Hippocampal formation (tissue), 2 donors: ENCODE data around the gene DLG1.
"Not testable (repeated sequence)": the region's sequence is repeated elsewhere in the genome, so short reads cannot be mapped to it uniquely, and the experiment has no call there.

Experiments used
- DNase-seq, 2 donors: peaks; one replicate each; lab custom pipeline; 2025; lab: John Stamatoyannopoulos, UW

DLG1 gene

DNA sequence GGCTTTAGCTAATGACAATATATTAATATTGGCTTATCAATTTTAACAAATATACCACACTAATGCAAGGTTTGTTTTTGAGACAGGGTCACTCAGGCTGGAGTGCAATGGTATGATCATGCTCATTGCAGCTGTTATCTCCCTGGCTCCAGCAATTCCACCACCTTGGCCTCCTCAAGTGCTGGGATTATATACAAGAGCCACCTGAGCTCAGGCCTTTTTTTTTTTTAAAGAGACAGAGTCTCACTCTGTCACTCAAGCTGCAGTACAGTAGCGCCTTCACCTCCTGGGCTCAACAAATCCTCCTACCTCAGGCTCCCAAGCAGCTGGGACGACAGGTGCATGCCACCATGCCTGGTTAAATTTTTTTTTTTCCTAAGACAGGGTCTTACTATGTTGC, 11.7 kb downstream of the DLG1 start:
- DNase-seq: no peak

DNA sequence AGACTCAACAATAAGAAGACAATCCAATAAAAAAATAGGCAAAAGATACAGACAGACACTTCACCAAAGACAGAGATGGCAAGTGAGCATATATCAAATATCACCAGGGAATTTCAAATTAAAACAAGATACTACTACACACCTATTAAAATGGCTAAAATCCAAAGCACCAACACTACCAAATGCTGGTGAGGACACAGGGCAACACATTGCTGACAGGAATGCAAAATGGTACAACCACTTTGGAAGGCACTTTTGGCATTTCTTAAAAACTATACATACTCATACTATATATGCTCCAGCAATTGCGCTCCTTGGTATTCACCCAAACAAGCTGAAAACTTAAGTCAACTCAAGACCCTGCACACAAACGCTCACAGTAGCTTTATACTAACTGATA, 12.9 kb downstream of the DLG1 start:
- DNase-seq: no peak

DNA sequence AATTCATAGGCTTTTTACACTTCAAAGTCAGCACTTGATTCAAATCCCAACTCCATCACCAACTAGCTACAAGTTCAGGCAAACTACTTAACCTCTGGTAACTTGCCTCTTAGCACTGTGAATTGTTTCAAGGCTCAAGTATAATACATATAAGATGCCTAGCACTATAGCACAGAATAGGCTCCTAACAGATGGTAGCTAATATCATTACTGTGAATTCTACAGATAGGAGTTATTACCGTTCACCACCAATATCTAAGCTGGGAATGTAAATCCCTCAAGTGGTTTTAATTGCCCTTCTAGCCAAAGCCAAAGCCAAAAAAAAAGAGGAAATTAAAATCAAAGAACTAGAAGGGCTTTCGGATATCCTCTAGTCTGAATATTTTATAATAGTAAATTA, 15.4 kb downstream of the DLG1 start:
- DNase-seq: no peak

DNA sequence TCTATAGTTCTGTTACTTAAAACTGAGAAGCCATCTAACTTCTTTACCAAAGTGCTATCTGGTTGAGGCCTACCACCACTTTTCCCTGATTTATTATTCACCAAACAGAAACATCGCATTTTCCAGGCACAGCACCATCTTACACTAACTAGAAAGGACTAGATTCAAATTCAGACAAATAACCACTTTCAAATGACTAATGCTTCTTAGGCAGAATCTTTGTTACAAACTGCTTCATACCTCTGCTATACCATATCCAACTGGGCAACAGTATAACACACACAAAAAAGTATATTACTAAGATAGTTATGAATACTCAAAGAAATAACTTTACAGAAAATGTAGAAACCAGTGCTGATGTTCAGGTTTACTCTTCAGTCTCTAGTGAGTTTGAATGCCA, 16.6 kb downstream of the DLG1 start:
- no peak for DNase-seq

DNA sequence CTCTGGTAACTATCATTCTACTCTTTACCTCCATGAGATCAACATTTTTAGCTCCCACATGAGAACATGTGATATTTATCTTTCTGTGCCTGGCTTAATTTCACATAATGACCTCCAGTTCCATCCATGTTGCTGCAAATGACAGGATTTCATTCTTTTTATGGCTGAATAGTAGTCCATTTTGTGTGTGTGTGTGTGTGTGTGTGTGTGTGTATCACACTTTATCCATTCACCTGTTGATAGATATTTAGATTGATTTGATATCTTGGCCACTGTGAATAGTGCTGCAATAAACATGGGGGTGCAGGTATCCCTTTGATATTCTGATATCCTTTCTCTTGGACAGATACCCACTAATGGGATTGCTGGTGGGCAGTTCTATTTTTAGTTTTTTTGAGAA, 18.3 kb downstream of the DLG1 start:
- no peak for DNase-seq

DNA sequence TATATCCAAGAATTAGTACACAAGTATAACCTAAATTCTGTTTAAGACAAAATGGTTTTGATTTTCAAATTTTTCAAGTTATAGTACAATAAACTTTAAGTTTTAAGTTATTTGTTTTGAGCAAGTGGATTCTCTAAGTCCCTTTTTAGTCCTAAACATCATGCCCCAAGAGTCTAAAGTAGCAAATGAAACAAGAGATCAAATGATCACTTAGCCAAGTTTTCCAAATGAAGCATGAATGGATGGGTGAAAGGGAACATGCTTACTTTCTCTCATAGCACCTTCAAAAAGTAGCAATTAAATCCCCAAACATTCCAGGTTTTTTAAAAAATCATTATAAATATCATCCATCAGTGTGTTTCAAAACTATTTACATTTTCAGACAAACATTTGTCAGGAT, 19.5 kb downstream of the DLG1 start:
- DNase-seq: no peak

DNA sequence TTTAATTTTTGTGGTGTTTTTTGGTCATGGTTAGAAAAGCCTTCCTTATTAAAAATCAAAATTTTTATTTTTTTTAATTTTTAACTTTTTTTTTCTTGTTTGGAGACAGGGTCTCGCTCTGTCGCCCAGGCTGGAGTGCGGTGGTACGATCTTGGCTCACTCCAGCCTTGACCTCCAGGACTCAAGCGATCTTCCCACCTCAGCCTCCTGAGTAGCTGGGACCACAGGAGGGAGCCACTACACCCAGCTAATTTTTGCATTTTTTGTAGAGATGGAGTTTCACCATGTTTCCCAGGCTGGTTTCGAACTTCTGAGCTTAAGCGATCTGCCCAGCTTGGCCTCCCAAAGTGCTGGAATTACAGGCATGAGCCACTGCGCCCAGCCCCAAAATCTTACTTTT, 21.6 kb downstream of the DLG1 start:
- DNase-seq: not testable (repeated sequence)

DNA sequence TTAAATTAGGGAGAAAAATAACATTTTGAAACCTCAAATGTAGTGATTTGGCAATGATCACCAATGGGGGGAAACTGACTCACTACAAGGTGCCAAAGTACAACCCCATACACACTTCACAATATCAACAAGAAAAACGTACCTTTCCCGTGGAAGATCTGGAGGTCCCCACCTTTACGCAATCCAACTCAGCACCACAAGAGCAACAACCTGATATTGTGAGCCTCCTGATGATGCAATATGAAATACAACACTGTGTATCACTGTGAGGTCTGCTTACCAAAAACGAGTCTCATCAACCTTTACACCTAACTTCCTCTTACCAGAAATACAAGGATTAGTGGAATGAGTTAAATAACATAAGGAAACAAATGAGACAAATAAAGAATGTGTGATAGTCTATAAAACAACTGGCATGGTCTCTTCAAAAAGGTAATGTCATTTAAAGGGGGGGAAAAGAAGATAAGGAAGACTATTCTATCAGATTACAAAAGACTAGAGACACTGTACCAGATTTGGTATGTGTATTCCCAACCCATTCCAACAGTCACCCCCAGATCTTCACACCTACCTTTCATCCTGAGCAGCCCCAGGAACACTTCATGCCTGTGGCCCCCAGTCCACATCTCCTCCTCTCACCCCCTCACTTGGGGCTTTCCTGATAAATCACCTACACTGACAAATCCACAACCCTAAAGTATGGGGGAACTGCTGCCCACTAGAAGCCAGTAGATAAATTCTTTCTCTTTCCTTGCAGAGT, 27.7 kb downstream of the DLG1 start:
- DNase-seq: no peak

DNA sequence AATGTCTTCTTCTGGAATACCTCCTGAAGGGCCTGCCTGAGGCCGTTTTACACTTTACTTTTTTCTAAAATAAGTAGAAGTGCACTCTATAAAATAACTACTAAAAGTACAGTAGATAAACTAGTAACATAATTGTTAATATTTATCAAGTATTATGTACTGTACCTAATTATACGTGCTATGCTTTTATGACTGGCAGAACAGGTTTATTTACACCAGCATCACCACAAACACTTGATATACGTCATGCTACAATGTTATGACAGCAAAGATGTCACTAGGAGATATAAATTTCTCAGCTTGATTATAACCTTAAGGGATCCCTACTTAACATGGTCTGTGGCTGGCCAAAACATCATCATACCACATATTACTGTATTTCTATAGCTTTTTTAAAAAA, 29.4 kb downstream of the DLG1 start:
- no peak for DNase-seq

DNA sequence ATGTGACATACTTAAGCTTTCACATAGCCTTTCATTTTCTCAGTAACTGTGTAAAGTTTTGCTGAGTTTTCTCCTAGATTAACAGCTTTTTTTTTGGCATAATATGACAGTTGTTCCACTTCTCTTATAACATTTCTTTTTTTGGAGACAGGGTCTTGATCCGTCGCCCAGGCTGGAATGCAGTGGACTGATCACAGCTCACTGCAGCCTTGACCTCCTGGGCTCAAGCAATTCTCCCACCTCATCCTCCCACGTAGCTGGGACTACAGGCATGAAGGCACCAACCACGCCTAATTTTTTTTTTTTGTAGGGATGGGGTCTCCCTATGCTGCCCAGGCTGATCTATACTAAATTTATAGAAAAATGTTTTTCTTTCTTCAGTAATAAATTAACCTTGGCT, 30.1 kb downstream of the DLG1 start:
- no peak for DNase-seq

DNA sequence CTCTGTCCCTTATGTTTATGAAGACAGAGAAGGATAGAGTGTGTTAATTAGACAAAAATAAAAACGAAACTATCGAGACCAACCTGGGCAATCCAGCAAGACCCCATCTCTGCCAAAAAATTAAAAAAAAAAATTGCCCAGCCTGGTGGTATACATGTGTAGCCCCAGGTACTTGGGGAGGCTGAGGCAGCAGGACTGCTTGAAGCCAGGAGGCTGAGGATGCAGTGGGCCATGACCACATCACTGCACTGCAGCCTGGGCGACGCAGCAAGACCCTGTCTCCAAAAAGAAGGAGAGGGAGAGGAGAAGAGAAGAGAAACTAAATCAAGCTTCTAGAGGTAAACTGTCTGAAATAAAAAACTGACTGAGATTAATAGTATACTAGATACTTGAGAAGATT, 32.1 kb downstream of the DLG1 start:
- DNase-seq: no peak

DNA sequence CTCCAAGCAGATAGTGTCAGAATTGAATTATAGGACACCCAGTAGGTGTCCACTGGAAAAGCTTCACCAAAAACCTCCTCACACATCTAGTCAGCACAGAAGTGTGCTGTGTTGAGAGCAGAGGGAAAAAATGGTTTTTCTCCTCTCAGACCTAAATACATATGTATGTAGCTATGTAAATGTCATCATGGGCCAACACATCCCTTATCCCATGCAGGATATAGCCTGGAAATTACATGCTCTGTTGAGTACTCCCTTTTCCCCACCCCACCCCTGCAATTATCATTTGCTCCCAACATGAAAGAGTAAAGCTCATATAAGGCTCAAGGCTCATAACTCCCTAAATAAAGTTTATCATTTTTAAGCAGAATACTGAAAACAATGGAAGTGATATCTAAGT, 35.7 kb downstream of the DLG1 start:
- no peak for DNase-seq

DNA sequence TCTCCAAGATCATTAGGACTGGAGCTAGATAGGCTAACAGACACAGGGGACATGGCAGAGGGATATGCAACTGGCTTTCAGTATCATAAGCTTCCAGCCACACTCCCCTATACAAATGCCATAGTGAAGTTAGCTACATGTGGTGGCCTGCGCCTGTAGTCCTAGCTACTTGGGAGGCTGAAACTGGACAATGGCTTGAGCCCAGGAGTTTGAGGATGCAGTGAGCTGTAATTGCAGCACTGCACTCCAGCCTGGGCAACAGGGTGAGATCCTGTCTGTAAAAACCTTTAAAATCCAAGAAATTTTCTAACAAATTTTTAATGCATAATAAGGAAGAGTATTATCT, 37.3 kb downstream of the DLG1 start:
- DNase-seq: no peak

DNA sequence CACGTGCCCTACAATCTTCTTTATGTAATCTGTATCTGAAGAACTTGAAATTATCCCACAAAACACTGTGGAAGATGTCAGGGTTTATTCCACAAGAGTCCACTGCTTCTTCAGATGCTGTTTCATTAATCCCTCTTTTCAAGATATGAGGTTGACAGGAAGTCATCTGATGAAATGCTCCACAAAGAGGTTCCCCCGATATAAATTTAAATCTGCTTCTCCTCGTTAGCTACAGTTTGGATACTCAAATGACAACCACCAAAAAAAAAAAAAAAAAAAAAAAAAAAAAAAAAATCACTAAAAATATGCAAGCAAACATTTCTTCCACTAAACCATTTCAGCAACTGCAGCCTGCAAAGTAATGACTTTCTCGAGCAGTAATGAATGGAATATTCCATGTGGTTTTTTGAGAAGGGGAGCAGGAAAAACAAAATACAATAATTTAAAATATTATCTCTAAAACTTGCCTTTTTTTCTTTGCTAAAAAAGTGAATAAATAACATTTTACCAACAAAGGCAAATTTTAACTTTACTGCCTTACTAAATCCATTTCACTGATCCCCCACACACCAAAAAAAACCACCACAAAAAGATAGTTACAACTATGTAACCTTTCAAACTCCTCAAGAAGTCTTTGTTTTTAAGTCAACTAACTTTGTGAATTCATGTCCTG, 37.8 kb downstream of the DLG1 start:
- DNase-seq: no peak

DNA sequence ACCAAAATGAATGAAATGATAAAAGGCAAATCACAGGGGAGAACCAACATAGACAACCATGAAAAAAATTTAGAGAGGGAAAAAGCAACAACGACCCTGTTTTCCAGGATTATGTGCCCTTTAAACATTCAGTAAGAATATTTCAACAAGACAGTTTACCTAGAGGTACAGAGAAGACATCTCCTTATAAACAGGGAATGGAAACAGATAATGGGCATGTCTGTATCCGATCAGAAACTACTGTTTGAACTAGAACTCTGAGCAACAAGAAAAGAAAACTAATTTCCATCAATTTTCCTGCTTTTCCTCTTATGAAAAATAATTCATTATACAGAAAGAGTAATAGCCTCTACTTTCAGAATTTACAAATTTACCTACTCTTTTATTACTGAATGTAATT, 39.3 kb downstream of the DLG1 start:
- no peak for DNase-seq

DNA sequence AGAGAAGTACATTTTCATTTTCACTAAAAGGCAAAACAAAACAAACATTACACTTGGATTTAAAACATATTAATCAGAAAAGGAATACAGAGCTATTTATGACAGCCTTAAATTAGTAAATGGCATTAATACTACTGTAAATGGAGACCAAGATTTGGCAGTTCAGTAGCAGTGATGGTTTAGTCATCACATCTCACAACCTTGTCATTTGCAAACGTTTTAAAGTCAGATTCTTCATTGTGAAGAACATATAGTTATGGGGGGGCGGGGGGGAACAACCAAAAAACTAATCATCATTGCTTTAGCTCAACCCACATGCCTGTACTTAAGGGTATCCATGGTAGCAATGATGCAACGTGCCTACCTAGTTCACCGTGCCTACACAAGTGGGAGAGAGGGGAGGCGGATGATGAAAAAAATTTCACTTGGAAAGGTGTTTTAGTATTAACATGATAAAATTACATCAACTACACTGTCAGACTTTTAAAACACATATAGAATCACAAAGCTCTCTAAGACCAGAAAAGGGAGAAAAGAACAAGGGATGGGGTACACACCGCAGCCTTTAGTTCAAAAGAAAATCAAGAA, 40.1 kb downstream of the DLG1 start:
- DNase-seq: no peak

DNA sequence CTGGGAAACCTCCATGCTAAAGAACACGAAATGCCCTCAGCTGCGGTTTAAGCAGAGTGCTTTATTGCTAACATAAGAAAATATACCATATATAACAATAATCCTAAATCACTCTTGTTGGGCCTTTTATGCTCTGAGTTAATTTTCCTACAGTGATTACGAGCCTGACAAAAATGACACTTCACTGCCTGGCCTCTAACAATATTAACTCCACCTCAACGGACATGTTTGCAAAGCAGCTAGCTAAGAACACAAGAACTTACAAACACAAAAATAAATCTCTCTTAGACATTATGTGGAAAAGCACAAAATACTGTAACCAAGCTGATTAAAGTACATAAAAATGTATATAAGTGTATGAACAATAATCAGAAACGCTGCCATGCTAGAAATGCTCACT, 40.7 kb downstream of the DLG1 start:
- DNase-seq: no peak

DNA sequence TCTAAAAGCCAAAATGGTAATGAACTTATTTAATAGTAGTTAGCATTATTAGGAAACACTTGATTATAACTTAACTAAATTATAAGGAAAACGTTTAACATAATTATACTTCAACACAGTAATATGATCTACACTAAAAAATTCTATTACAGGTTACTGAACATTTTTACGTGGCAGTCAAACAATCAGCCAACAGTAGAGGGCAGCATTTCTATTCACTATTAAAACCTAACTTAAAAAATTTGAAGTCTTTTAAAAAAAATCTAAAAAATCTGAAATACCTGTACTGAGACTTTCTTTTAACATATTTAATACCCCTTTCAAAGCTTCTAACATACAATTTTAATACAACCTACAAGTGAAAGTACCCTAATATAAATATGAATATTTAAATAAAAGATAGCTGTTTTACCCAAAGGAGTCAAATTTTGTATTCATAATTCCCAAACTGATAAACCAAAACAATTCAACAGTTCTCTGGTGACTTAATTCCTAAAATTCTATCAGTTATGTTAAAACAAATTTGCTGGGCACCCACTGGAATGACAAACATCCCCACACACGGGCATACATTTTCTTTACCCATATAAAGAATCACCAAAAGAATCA, 41.5 kb downstream of the DLG1 start:
- peak in 1 of 2 donors; percentile 75 for DNase-seq

DNA sequence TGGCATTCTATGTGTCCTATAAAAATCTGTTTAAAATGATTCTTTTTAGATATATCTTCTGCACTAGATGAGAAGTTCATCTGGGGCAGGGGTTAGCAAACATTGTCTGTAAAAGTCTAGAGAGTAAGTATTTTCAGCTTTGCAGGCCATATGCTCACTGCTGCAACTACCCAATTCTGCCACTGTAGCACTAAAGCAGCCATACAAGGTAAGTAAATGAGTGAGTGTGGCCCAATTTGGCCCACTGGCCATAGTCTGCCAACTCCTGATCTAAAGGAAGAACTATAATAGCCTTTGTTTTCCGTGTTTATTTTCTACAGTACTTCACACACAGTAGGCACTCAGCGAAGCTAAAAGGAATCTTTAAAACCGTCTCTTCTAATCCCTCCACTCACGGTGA, 42.3 kb downstream of the DLG1 start:
- no peak for DNase-seq

DNA sequence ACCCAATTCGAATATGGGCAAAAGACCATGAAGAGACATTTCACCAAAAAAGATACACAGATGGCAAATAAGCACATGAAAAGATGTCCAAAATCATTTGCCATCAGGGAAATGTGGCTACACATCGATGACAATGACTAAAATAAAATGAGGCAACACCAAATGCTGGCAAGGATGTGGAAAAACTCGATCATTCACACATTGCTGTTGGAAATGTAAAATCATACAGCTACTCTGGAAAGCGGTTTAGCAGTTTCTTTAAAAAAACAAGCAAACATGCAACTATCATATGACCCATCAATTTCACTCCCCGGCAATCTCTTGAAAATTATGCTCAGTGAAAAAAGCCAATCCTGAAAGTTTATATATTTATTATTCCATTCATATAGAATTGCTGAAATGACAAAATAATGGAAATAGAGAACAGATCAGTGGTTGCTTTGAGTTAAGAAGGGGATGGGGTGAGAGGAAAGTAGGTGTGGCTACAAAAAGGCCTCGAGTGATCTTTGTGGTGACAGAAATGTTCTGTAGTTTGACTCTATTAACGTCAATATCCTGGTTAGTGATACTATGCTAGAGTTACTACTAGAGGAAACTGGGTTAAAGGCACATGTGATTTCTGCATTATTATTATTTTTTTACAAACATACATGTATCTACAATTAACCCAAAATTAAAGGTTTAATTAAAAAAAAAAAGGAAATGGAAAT, 45.0 kb downstream of the DLG1 start:
- no peak for DNase-seq

DNA sequence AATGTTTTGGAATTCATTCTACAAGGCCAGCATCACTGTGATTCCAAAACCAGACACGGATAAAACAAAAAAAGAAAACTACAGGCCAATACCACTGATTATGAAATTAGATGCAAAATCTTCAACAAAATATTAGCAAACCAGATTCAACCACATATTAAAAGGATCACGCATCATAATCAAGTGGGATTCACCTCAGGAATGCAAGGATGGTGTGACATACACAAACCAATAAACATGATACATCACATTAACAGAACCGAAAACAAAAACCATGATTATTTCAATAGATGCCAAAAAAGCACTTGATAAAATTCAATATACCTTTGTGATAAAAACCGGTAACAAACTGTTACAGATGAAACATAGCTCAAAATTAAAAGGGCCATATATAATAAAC, 48.9 kb downstream of the DLG1 start:
- no peak for DNase-seq

DNA sequence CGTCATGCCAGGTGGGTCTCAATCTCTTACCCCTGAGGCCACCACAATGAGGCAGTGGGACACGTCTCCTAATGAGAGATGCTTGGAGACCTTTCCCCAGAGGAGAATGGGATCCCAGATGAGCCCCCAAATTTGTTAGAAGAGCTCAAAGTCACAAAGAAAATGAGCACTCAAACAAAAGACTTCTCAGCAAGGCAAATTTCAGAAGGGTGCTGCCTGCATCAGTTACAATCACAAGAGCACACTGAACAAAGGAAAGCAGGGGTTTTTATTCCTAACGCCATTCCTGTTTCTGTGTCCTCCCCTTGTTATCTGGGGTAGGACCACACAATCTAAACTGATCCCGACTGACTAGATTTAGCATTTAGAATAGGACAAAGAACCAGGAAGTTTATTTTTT, 50.1 kb downstream of the DLG1 start:
- DNase-seq: no peak

DNA sequence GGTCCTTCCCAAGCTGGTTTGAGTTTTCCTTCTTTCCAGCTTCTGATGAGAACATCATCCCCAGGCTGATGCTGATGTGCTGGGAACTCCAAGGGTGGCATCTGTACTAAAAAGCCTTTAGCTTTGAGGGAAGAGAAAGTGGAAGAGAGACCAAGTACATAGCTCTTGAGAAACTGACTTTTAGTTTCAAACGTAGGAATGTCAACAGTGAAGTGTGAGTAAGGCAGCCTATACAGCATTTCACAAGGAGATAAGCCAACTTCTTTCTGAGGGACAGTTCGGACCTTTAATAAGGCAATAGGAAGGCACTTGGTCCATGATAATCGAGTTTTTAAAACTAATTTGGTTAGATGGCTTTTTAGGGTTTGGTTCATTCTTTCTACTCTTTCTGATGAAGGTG, 53.7 kb downstream of the DLG1 start:
- no peak for DNase-seq
